ENCODE measurements around the gene ITGA3.

The ITGA3 gene

DNA sequence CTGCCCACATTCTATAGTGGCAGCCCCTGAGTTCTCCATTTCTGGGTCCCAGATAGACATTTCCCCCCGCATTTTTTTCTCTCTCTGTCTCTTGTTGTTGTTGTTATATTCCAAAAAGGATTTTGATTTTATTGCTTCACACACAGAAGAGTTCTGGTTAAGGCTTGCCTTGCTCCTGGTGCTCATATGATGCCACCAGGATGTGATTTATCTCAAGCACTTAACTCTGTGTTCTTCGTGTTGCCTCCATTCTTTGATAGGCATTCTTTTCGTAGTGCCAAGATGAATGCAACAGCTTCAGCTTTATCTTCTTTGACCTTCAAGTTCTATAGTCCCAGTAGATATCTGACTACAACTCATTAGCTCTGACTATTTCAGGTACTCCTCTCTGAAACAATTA lies 9.1 kb downstream of the ITGA3 start:
- TF ChIP-seq, protein P1, sequence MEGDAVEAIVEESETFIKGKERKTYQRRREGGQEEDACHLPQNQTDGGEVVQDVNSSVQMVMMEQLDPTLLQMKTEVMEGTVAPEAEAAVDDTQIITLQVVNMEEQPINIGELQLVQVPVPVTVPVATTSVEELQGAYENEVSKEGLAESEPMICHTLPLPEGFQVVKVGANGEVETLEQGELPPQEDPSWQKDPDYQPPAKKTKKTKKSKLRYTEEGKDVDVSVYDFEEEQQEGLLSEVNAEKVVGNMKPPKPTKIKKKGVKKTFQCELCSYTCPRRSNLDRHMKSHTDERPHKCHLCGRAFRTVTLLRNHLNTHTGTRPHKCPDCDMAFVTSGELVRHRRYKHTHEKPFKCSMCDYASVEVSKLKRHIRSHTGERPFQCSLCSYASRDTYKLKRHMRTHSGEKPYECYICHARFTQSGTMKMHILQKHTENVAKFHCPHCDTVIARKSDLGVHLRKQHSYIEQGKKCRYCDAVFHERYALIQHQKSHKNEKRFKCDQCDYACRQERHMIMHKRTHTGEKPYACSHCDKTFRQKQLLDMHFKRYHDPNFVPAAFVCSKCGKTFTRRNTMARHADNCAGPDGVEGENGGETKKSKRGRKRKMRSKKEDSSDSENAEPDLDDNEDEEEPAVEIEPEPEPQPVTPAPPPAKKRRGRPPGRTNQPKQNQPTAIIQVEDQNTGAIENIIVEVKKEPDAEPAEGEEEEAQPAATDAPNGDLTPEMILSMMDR (IDR thresholded peaks at IDR 0.05; ENCODE audit: control extremely low read depth, extremely low read depth, low read depth, missing control alignments) = no peak
- DNase-seq (ENCODE audit: extremely low spot score) = no peak
- ChIA-PET POLR2A (no interaction called here), CTCF (interaction anchor here (1.6 kb wide), 1 partner anchor 29 kb away, joined by 4 read pairs; no protein-coding TSS in a partner anchor)

DNA sequence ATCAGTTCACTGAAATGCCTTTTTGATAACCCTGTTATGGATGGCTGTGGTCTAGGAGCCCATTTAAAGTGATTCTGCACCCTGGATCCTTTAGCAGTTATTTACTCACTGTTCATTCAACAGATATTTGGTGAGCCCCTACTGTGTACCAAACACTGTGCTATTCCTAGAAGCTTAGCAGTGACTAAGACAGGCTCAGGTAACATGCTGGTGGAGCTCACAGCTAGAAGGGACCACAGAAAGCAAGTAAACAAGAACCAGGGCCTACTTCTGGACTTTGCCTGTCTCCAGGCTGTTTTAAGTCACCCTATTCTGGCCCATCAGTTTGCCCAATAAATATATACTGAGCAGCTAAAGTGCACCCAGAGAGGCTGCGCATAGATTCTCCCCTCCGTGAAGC lies 11.1 kb downstream of the ITGA3 start:
- no peak for DNase-seq (ENCODE audit: extremely low spot score)
- TF ChIP-seq, protein P1 (IDR thresholded peaks at IDR 0.05; ENCODE audit: control extremely low read depth, extremely low read depth, low read depth, missing control alignments) = no peak
- POLR2A ChIA-PET = no interaction called here
- CTCF ChIA-PET = interaction anchor here (1.0 to 2.5 kb wide), 7 partner anchors 11 to 73 kb away, joined by 3 to 12 read pairs (median 6); partner anchors contain the start of gene ITGA3

DNA sequence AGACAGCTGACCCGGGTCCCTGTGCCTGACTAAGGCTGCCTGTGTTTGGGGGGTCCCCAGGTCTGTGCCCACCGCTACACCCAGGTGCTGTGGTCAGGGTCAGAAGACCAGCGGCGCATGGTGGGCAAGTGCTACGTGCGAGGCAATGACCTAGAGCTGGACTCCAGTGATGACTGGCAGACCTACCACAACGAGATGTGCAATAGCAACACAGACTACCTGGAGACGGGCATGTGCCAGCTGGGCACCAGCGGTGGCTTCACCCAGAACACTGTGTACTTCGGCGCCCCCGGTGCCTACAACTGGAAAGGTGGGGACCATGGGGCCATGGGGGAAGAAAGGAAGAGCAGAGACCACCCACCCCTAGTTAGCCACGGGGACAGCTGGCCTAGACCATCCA lies 12.1 kb downstream of the ITGA3 start:
- no peak for DNase-seq (ENCODE audit: extremely low spot score)
- TF ChIP-seq, protein P1 (IDR thresholded peaks at IDR 0.05; ENCODE audit: control extremely low read depth, extremely low read depth, low read depth, missing control alignments) = no peak
- POLR2A ChIA-PET = no interaction called here
- CTCF ChIA-PET = interaction anchor here (1.1 to 2.5 kb wide), 5 partner anchors 10 to 26 kb away, joined by 3 to 12 read pairs (median 8); partner anchors contain the start of gene ITGA3

GRCh38 chr17:50070908-50071680 lies 15.2 kb downstream of the ITGA3 start:
- TF ChIP-seq, protein P1 (IDR thresholded peaks at IDR 0.05; ENCODE audit: control extremely low read depth, extremely low read depth, low read depth, missing control alignments) = no peak
- CTCF ChIA-PET = interaction anchor here (1.0 kb wide), 1 partner anchor 17 kb away, joined by 3 read pairs; no protein-coding TSS in a partner anchor
- POLR2A ChIA-PET = no interaction called here
- no peak for DNase-seq (ENCODE audit: extremely low spot score)

- TF ChIP-seq, protein P1 (IDR thresholded peaks at IDR 0.05; ENCODE audit: control extremely low read depth, extremely low read depth, low read depth, missing control alignments) = no peak
- no peak for DNase-seq (ENCODE audit: extremely low spot score)
- ChIA-PET POLR2A (no interaction called here), CTCF (interaction anchor here (0.7 kb wide), 1 partner anchor 16 kb away, joined by 3 read pairs; no protein-coding TSS in a partner anchor)
Observed at GRCh38 chr17:50071692-50072091, 15.8 kb downstream of the ITGA3 start.

DNA sequence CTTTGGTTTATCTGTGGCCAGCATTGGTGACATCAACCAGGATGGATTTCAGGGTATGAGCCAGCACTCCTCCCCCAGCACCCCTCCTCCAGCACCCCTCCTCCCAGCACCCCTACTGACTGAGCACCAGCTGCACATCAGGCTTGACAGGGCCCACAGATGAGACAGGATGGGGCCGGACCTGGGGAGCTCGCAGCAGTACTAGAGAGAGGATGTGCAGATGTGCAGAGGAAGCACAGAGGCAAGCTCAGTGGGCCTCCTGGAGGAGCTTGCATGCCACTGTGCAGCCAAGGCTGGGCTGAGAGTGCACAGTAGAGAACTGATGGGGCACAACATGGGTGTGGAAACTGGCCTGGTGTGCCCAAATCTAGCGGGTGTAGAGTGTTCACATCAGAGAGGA lies 16.2 kb downstream of the ITGA3 start:
- TF ChIP-seq, protein P1 (IDR thresholded peaks at IDR 0.05; ENCODE audit: control extremely low read depth, extremely low read depth, low read depth, missing control alignments) = no peak
- no peak for DNase-seq (ENCODE audit: extremely low spot score)
- CTCF ChIA-PET = interaction anchor here (0.7 kb wide), 1 partner anchor 16 kb away, joined by 3 read pairs; no protein-coding TSS in a partner anchor
- POLR2A ChIA-PET = no interaction called here
